Sigmoid colon (tissue), 3 donors: Measurements from ENCODE around the gene SNAP29.

Experiments
- CTCF ChIP-seq, 4 experiments: fragments of 450-650 bp in 3 of 4; fragments of 200-600 bp in 1 of 4; IDR thresholded peaks; one replicate each; pipeline ENCODE4 v1.5.1; 2016 to 2019; ENCODE audit warnings: antibody characterized with exemption in 4 of 4, mild to moderate bottlenecking in 3 of 4, moderate library complexity in 2 of 4
- POLR2A ChIP-seq, 2 donors: fragments of 450-650 bp; IDR thresholded peaks; one replicate each; pipeline ENCODE4 v1.6.1; 2016; ENCODE audit warnings: antibody characterized with exemption in 2 of 2, mild to moderate bottlenecking in 2 of 2, moderate library complexity in 2 of 2

DNA sequence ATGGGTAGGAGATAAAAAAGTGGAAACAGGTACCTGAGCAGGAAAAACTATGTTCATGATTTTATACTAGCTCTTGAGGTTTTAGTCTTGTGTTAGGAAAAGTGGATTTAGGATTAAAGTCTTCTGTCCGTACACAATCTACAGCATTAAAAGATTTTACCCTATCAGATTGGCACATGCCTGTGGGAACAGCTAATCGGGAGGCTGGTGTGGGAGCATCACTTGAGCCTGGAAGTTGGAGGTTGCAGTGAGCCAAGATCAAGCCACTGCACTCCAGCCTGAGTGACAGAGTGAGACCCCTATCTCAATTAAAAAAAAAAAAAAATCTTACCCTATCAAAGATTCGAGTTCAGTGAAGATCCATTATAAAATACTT is 46.2 kb downstream of the SNAP29 start:
- TF ChIP-seq CTCF (IDR thresholded peaks at IDR 0.05): no peak
- no peak for TF ChIP-seq POLR2A (IDR thresholded peaks at IDR 0.05)
